HK-2 (cell line): ENCODE results near the gene ZFYVE16.
A peak's percentile ranks its signal among the peaks of the same experiment; 100 is the strongest.
"Not testable (repeated sequence)": the region's sequence is repeated elsewhere in the genome, so short reads cannot be mapped to it uniquely, and the experiment has no call there.

ENCODE experiments used
- DNase-seq: peaks from one replicate; pipeline ENCODE4 v3.0.0-alpha.2; 2018; ENCODE audit not compliant: unreplicated experiment

The ZFYVE16 gene

DNA sequence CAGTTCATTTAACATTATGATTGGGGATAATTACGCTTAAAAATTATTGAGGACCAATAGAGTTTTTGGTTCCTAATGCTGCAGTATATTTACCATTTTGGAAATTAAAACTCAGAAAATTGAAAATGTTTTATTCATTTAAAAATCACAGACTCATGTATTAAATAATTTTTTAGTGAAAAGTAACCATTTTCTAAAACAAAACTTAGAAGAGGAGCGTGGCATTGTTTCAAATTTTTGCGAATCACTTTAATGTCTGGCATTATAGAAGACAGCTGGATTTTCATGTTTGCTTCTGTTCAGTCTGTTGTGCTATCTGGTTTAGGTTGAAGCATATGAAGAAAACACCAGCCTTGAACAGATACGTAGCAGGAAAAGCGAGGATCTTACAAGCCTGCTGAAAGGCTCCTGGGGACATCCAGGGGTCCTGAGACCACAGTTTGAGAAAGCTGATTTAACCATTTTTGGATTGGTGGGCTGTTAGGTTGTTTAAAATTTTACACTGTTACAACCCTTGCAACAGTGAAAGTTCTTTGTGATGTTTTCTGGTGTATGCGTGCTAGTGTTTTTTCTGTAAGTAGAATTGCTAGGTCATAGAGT lies 1.6 kb downstream of the ZFYVE16 start:
- no peak for DNase-seq

DNA sequence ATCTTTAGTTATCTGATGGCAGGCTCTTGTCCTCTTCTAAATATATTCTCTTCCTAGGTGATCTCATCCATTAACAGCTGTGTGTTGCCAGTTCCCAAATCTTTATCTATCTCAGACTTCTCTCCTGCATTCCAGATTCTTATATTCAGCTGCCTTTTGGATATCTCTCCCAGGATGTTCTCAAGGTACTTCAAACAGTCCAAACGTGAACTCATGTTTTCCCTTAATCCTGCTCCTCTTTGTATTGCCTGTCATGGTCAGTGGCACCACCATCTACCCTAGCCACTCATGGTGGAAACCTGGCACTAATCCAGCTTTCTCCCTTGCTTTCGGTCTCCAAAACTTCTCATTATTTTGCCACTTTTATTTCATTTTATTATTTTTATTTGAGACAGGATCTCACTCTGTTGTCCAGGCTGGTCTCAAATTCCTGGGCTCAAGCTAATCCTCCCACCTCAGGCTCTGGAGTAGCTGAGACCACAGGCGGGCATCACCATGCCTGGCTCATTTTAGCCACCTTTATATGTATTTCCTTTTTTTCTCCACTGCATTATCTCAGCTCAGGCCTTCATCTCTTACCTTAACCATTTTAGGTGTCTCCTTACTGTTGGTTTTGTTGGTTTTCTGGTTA lies 3.8 kb downstream of the ZFYVE16 start:
- DNase-seq, result no peak

DNA sequence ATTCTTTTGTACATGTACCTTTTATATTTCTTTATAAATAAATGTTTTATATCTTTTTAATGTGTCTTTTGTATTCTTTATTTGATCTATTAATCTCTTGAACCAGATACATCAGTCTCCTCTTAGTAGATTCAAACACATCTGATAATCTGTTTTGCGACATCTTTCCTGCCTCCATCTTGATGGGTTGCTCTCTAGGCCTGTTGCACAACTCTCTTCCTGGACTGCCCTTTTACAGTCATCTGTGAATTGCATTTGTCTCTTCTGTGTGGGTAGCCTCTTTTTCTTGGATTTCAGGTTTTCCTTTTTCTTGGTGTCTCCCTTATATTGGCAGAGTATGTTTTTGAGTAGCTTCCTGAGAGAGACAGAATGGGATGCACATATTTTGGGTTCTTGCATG lies 6.2 kb downstream of the ZFYVE16 start:
- DNase-seq, result no peak

- DNase-seq, result no peak
Observed at GRCh38 chr5:80417973-80418372, 10.1 kb downstream of the ZFYVE16 start.

GRCh38 chr5:80424365-80424764 lies 16.5 kb downstream of the ZFYVE16 start:
- not testable (repeated sequence) for DNase-seq

DNA sequence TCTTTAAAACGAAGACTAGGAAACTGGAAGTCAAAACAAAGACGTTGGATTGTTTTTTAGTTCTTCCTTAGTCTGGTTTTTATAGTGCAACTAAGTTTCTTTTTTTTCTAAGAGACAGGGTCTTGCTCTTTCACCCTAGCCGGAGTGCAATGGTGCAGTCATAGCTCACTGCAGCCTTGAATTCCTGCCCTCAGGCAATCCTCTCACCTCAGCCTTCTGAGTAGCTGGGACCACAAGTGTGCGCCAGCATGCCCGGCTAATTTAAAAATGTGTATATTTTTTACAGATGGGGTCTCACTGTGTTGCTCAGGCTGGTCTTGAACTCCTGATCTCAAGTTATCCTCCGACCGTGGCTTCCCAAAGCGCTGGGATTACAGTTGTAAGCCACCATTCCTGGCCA lies 27.6 kb downstream of the ZFYVE16 start:
- no peak for DNase-seq

GRCh38 chr5:80437326-80437725 lies 29.5 kb downstream of the ZFYVE16 start:
- no peak for DNase-seq

DNA sequence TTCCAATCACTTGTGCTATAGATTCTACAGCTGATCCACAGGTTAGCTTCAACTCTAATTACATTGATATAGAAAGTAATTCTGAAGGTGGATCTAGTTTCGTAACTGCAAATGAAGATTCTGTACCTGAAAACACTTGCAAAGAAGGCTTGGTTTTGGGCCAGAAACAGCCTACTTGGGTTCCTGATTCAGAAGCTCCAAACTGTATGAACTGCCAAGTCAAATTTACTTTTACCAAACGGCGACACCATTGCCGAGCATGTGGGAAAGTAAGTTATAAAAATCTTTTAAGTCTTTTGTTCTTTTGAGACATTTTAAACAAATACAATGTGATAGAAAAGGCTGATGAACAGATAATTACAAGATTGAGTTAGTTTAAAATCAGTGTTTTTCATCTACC lies 30.9 kb downstream of the ZFYVE16 start:
- no peak for DNase-seq

DNA sequence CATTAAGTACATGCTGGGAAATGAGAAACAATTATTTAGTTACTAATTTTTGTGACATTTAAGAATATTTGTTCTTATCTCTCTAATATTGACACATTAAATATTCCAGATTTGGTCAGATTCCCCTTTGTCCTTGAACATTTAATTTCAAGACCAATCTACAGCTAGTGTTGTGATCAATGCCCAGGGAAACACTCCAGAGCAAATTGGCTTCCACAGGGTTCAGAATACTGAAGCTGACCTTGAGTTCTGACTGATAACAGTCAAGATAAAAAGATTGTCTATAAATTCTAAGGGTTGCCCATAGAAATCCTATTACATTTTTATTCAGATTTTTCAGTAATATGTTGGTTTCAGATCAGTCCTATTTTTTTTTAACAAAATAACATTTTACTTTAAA lies 31.3 kb downstream of the ZFYVE16 start:
- no peak for DNase-seq

DNA sequence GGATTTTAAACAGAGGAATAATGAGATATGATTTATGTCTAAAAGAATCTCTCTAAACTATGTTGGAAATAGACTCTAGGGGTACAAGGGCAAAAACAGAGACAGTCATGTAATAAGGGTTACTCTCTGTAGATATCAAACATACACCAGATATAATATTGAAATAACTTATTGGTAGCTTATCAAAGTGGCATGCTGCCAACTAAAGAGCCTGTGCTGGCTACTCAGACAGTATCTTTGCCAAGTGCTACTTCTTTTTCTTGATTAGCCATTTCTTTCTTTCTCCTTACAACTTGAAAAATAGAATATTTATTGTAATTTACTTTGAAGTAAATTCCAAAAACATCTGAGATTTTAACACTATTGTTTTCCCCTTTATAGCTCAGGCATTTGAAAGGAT lies 34.9 kb downstream of the ZFYVE16 start:
- no peak for DNase-seq

GRCh38 chr5:80453366-80453765 lies 45.5 kb downstream of the ZFYVE16 start:
- DNase-seq, result no peak

DNA sequence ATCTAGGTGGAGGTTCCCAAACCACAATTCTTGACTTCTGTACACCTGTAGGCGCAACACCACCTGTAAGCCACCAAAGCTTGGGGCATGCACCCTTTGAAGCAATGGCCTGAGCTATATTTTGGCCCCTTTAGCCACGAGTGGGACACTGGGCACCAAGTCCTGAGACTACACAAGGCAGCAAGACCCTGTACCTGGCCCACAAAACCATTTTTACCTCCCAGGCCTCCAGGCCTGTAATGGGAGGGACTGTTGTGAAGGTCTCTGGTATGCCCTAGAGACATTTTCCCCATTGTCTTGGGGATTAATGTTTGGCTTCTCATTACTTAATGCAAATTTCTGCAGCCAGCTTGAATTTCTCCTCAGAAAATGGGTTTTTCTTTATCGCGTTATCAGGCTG lies 55.4 kb downstream of the ZFYVE16 start:
- no peak for DNase-seq

DNA sequence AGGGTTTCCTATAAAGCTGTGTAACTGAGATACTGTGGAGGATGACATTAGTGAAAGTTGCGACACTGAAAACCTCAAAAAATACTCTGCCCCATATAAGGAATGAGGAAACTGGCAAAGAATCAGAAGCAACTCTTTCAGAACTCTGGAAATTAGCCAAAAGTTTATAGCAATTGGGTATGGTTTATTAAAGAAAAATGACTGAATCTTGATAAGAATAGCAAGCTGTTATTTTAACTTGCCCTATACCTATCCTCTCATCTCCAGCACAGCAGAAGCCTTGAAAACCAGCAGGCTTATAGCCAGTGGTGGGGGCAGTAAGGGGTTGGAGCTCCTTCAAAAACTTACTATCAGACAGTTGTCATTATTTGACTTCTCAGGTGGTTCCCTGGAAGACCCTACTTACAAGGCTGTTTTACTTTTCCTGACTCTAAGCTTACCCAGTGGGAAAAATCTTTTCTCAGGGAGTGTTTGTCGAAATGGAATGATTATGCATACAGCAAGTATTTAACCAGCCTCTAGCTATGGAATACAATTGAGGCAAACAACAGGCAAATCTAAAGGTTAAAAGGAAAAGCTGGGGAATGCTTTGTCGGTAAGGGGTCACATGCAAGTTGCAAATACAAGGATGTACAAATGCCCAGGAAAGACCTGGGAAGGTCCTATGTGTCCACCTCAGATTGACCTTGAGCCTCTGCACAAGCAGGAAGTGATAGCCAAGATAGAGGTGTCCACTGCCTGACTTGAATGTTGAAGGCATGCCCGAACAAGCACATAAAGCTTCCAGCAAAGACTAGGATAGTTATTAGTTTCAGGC lies 59.0 kb downstream of the ZFYVE16 start:
- no peak for DNase-seq

- no peak for DNase-seq
Observed at GRCh38 chr5:80468131-80468530, 60.3 kb downstream of the ZFYVE16 start.

GRCh38 chr5:80470631-80471030 lies 62.8 kb downstream of the ZFYVE16 start:
- DNase-seq, result not testable (repeated sequence)

DNA sequence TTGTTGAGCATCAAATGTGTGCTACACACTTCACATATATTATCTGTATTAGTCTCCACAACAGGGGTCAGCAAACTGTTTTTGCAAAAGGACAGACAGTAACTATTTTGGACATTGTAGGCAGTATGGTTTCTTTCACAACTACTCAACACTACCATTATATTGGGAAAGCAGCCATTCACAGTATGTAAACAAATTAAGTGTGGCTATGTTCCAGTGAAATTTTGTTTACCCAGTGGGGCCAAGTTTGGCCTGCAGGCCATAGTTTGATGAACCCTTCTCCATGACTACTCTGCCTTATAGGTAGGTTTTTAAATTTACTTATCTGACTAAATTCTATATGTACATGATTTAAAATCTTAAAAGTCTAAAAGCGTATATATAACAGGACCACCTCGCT lies 67.1 kb downstream of the ZFYVE16 start:
- no peak for DNase-seq

GRCh38 chr5:80479713-80480112 lies 71.8 kb downstream of the ZFYVE16 start:
- DNase-seq, result no peak

DNA sequence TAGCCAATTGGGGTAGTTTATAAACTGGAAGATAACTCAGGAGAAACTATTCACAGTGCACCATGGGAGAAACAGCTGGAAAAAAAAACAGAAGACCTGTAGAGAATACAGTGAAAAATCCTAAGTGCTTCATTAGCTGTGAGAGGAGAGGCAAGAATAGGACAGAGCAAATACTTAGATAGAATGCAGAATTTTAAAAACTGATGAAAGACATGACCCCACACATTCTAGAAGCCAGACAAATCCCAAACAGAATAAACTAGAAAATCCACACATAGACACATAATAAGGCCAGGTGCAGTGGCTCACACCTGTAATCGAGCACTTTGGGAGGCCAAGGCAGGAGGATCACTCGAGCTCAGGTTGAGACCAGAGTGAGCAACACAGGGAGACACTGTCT lies 72.5 kb downstream of the ZFYVE16 start:
- DNase-seq, result no peak

DNA sequence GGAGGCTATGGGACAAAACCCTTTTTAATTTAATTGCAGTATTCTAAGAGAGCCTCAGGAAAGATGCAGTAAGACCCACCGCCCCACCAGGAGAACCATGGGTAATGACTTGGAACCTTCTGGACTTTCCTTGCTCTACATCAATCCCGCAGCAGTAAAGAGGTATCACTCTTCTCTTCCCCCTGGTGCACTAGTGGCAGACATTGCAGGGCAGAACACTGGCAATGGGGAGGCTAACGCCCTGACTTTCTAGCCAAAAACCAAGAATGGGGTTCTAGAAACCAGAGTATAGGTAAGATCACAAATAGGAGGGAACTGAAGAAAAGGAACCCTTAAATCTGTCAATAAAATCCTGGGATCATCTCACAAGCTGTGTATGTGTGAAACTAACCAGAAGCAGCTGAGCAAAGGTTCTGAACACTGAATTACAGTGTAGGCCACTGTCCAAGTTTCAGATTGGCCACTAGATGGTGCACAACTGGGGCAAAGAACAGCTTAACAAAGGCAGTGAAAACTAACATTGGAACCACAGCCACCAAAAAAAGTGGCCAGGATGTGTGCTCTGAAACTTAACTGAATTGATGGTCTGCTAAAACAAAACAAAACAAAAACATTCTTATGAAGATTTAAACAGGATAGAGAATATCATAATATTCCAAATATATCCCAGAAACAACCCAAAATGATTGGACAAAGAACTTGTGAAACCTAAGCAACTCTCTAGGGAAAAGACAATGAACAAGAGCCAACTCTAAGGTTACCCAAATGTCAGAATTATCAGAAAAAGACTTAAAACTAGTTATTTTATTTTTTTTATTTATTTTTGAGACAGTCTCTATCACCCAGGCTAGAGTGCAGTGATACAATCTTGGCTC lies 73.4 kb downstream of the ZFYVE16 start:
- DNase-seq, result peak; percentile 11

DNA sequence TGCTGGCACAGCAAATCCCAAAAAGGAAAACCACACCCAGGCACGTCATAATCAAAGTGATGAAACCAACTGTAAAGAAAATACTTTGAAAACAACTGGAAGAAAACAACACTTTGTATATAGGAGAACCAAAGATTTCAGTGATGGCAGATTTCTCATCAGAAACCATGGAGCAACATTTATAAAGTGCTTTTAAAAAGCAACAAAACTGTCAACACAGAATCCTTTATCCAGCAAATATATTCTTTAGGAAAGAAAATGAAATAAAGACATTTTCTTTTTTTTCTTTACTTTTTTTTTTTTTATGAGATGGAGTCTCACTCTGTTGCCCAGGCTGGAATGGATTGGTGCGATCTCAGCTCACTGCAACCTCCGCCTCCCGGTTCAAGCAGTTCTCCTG lies 74.7 kb downstream of the ZFYVE16 start:
- no peak for DNase-seq

GRCh38 chr5:80483636-80484232 lies 75.9 kb downstream of the ZFYVE16 start:
- no peak for DNase-seq

- DNase-seq, result no peak
Observed at GRCh38 chr5:80487444-80487828, 79.6 kb downstream of the ZFYVE16 start.
